ENCODE measurements around the gene GFI1.

GFI1 gene

GRCh38 chr1:92487078-92487605, 417 bp upstream of the GFI1 start:
- no peak for DNase-seq

GRCh38 chr1:92485381-92486250, 1.1 kb downstream of the GFI1 start:
- peak; percentile 92 for DNase-seq

GRCh38 chr1:92484472-92485380, 2.0 kb downstream of the GFI1 start:
- DNase-seq: peak; percentile 79

GRCh38 chr1:92483610-92484471, 2.9 kb downstream of the GFI1 start:
- DNase-seq: peak; percentile 82

GRCh38 chr1:92482665-92483609, 3.8 kb downstream of the GFI1 start:
- DNase-seq: peak; percentile 43

GRCh38 chr1:92481971-92482664, 4.6 kb downstream of the GFI1 start:
- no peak for DNase-seq

- no peak for DNase-seq
These were observed 5.2 kb downstream of the GFI1 start for GRCh38 chr1:92481599-92481925.

GRCh38 chr1:92480813-92481598, 5.7 kb downstream of the GFI1 start:
- no peak for DNase-seq

- DNase-seq: no peak
These were observed 6.4 kb downstream of the GFI1 start for GRCh38 chr1:92480200-92480812.

GRCh38 chr1:92479587-92479986, 7.1 kb downstream of the GFI1 start:
- DNase-seq: no peak

GRCh38 chr1:92478393-92478792, 8.3 kb downstream of the GFI1 start:
- no peak for DNase-seq

GRCh38 chr1:92476071-92476631, 10.6 kb downstream of the GFI1 start:
- DNase-seq: peak; percentile 53

GRCh38 chr1:92475029-92475428, 11.7 kb downstream of the GFI1 start:
- DNase-seq: no peak

- no peak for DNase-seq
These were observed 12.8 kb downstream of the GFI1 start for GRCh38 chr1:92473781-92474495.

GRCh38 chr1:92470216-92470615, 16.5 kb downstream of the GFI1 start:
- DNase-seq: no peak

GRCh38 chr1:92466683-92467352, 19.9 kb downstream of the GFI1 start:
- DNase-seq: no peak

- DNase-seq: no peak
These were observed 21.5 kb downstream of the GFI1 start for GRCh38 chr1:92465256-92465647.
